Esophagus squamous epithelium (tissue), 4 donors: ENCODE measurements around the gene DIO3.

ENCODE experiments used
- CTCF ChIP-seq, 6 experiments: fragments of 450-650 bp in 4 of 6; fragments of 200-600 bp in 2 of 6; sonication (generic) in 2 of 6; IDR thresholded peaks; one replicate each; pipeline ENCODE4 v1.5.1; 2016 to 2019; ENCODE audit warnings: antibody characterized with exemption in 6 of 6, mild to moderate bottlenecking in 4 of 6, moderate library complexity in 4 of 6
- POLR2A ChIP-seq, 4 donors: fragments of 450-650 bp; IDR thresholded peaks; one replicate each; pipeline ENCODE4 v1.6.1; 2017; ENCODE audit warnings: antibody characterized with exemption in 4 of 4, mild to moderate bottlenecking in 4 of 4, moderate library complexity in 3 of 4

- TF ChIP-seq CTCF (IDR thresholded peaks at IDR 0.05) = no peak
- TF ChIP-seq POLR2A (IDR thresholded peaks at IDR 0.05) = no peak
Measured at GRCh38 chr14:101552786-101553231, 8.5 kb upstream of the DIO3 start.
